Measurements from ENCODE around the gene MERTK. TPM values are rescaled to one million over a fixed set of nuclear protein-coding genes. Genes with fewer than 3 reads are reported as not detected.

The MERTK gene
- total and polyA plus RNA-seq, 2 of the 8 experiments (the other 6 are each of a cell fraction or from before 2014, with no cell fraction given): 6.5 to 7.0 TPM

DNA sequence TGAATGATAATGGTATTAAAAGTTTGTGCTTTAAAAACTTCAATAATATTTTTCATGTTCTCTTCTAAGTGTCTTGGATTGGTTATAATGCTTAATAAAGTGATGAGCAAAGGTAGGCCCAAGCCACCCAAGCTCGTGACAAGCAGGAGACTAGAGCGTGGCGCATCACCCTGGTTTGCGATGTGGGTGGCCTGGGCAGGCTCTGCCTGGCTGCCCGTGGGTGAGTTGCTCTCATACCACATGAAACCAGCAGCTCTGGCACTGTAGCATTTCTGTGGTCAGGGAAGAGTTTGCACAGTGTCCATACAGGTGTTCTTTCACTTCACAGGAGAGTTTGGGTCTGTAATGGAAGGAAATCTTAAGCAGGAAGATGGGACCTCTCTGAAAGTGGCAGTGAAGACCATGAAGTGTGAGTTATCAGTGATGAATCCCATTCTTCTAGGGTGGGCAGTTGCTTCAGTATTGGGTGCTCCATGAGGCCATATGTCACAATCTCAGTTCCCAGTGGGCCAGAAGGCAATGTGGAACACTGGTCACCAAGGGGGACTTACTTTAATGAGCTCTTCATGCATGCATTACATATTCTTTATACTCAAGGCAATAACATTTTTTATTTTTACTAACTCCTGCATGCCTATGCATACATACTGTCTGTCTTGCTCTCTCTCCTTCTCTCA is 105.3 kb downstream of the MERTK start:
- TF ChIP-seq SAP30 (IDR thresholded peaks at IDR 0.05; ENCODE audit: insufficient read depth, insufficient replicate concordance, low read length): no peak
- Histone ChIP-seq H3K14ac (ENCODE audit: insufficient read length) (no peak overlapping the region), H3K4me2 (ENCODE audit: insufficient read depth in 1 of 2, low read depth in 2 of 2, low read length in 2 of 2) (no peak overlapping the region), H3K23me2 (ENCODE audit: low read depth, low read length) (no peaks in the 10 kb centered on the region), H3K27me3 (replicated peaks in 1 of 4; ENCODE audit: control insufficient read depth in 3 of 4, extremely low read depth in 1 of 4, insufficient read depth in 3 of 4, low read length in 3 of 4) (no peaks in the 10 kb centered on the region; a peak in 1 of 7 replicates), H4K20me1 (replicated peaks in 1 of 2; ENCODE audit: control insufficient read depth in 1 of 2, insufficient read depth in 2 of 2, low read length in 2 of 2) (no peaks in the 10 kb centered on the region), H3K4me3 (ENCODE audit: extremely low read depth in 1 of 4, insufficient read depth in 2 of 4, low read depth in 3 of 4, low read length in 4 of 4) (no peak overlapping the region), H3K4ac (replicated peaks; ENCODE audit: insufficient read length, low read depth, low read length) (no peak overlapping the region), H3K36me3 (ENCODE audit: control insufficient read depth in 2 of 4, insufficient read depth in 4 of 4, low read length in 3 of 4) (no peaks in the 10 kb centered on the region; a peak in 2 of 8 replicates), H4K91ac (replicated peaks; ENCODE audit: insufficient read length, low read length) (no peak overlapping the region), H3K79me1 (ENCODE audit: low read depth, low read length) (no peaks in the 10 kb centered on the region), H2AK5ac (ENCODE audit: low read depth, low read length) (no peak overlapping the region), H2AFZ (ENCODE audit: low read length) (no peak overlapping the region), H2BK12ac (ENCODE audit: low read depth, low read length) (no peak overlapping the region), H3K9ac (replicated peaks in 1 of 4; ENCODE audit: extremely low read depth in 1 of 4, low read depth in 3 of 4, low read length in 3 of 4) (no peak overlapping the region), H3K18ac (ENCODE audit: extremely low read depth, low read length) (no peak overlapping the region), H4K8ac (ENCODE audit: extremely low read depth, insufficient read depth, low read length) (no peak overlapping the region), H2BK5ac (ENCODE audit: low read depth, low read length) (no peak overlapping the region), H3K4me1 (replicated peaks in 1 of 4; ENCODE audit: control insufficient read depth in 3 of 4, insufficient read depth in 4 of 4, low read length in 3 of 4) (no peaks in the 10 kb centered on the region), H4K5ac (ENCODE audit: insufficient read length, low read depth, low read length) (no peak overlapping the region), H3K56ac (replicated peaks; ENCODE audit: insufficient read length, low read depth, low read length) (no peak overlapping the region), H3K79me2 (ENCODE audit: control insufficient read depth in 1 of 2, insufficient read depth in 2 of 2, low read length in 2 of 2) (no peaks in the 10 kb centered on the region), H3K9me3 (ENCODE audit: insufficient read depth in 2 of 2, low read depth in 1 of 2, low read length in 1 of 2) (no peaks in the 10 kb centered on the region), H2BK120ac (replicated peaks; ENCODE audit: low read depth, low read length) (no peak overlapping the region), H3K23ac (ENCODE audit: insufficient read length) (no peak overlapping the region), H2BK15ac (ENCODE audit: low read length) (no peak overlapping the region), H2BK20ac (ENCODE audit: low read length) (no peak overlapping the region), H3K27ac (ENCODE audit: low read depth, low read length) (no peak overlapping the region)
- FAIRE-seq (no peak), DNase-seq (ENCODE audit: low read depth in 1 of 2, low spot score in 2 of 2) (no peak)
- POLR2A ChIA-PET (ENCODE audit: partially characterized antibody): interaction anchor here (0.6 kb wide), 1 partner anchor 47 kb away, joined by 3 read pairs; no protein-coding TSS in a partner anchor
- CTCF ChIA-PET (ENCODE audit: partially characterized antibody): no interaction called here
- 77% methylated on average over 5 of the region's 5 CpGs; no CpG with 5 or more reads in 1 of the 2 experiments for WGBS, 2 experiments (ENCODE audit: extremely low coverage in 1 of 2, insufficient coverage in 1 of 2, insufficient read length in 1 of 2, insufficient replicate concordance in 2 of 2, low coverage in 1 of 2, low lambda C conversion rate in 2 of 2, missing lambda C conversion rate in 1 of 2)

All from H1 (cell line).